Fibroblast of skin of right biceps (primary cell): ENCODE data around the gene LEAP2.
"Not testable (repeated sequence)": the region's sequence is repeated elsewhere in the genome, so short reads cannot be mapped to it uniquely, and the experiment has no call there.

Experiments
- DNase-seq: peaks from one replicate; pipeline ENCODE4 v3.0.0-alpha.2; 2013

The LEAP2 gene

GRCh38 chr5:132841305-132841704, 32.2 kb upstream of the LEAP2 start:
- no peak for DNase-seq

DNA sequence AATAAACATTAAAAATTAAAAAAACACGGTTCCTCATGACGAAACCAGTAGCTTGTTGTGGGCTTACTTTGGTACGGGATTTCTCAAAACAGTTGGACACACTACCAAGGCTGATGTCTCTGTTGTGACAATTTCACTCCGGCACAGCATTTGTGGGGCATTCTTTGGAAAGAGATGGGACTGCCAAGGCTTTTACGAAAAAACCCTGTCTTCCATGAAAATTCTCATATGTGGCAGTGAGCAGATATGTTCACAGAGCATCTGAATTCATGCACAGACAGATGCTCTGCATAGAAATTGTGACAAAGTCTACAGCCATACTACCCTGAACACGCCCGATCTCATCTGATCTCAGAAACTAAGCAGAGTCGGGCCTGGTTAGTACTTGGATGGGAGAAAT, 25.2 kb upstream of the LEAP2 start:
- DNase-seq = no peak

DNA sequence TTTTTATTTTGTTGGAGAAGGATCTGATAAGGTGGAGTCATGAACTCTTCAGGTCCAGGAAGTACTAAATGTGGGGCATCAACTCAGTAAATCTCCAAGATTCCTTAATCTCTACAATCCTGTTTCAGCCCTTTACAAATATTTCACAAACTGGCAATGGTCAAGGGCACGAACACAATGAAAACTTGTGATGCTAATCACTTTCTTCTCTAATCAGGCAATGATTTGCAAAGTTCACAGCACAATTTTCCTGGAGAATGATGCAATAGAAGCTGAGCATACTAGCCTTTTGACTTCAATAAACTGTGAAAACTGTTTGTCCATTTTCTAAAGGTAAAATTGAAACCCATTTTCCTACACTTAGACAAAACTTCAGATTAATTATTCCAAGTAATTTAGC, 24.1 kb upstream of the LEAP2 start:
- no peak for DNase-seq

GRCh38 chr5:132850066-132850465, 23.4 kb upstream of the LEAP2 start:
- peak; percentile 58 for DNase-seq

DNA sequence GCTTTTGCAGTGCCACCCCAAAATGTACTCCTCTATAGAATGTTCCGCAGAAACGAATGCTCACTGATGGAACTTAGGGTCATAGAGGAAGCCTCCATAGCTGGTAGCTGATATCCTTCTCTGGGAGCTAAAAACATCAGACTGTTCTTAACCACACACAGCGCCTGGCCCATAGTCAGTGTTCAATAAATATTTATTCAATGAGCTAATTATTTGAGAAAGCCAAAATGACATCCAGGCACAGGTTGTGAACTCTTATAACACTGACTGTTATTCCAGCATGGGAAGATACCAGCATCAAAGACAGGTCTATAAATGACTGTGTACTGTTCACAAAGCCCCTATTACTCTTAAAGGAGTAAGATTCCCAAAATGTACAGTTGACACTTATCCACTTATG, 20.1 kb upstream of the LEAP2 start:
- no peak for DNase-seq

GRCh38 chr5:132853790-132854189, 19.7 kb upstream of the LEAP2 start:
- DNase-seq = no peak

DNA sequence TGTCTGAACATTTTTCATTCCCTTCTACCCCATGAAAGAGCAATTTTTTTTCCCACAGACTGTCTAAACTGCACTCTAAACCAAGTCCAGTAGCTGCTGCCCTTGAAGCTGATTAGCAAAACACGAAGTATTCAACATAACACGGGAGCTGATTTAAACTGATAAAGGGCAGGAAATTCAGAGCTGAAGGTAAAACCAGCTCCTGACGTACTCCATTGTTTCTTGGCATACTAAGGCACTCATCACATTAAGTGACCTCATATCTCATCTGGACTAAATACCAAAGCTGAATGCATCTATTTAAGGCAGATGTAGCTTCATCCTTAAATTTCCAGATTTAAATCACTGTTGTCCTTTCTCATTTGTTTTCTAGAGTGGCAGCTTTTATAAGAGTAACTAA, 19.2 kb upstream of the LEAP2 start:
- no peak for DNase-seq

DNA sequence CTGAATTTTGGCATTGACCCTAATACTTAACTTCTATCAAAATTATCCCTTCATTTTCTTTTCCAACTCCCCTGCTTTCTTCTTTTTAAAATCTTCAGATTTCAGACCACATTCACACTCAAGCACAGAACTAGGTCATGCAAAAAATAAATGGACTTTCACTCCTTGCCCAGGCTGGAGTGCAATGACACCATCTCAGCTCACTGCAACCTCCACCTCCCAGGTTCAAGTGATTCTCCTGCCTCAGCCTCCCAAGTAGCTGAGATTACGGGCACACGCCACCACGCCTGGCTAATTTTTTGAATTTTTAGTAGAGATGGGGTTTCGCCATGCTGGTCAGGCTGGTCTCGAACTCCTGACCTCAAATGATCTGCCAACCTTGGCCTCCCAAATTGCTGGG, 18.5 kb upstream of the LEAP2 start:
- not testable (repeated sequence) for DNase-seq

GRCh38 chr5:132856011-132856410, 17.5 kb upstream of the LEAP2 start:
- no peak for DNase-seq

DNA sequence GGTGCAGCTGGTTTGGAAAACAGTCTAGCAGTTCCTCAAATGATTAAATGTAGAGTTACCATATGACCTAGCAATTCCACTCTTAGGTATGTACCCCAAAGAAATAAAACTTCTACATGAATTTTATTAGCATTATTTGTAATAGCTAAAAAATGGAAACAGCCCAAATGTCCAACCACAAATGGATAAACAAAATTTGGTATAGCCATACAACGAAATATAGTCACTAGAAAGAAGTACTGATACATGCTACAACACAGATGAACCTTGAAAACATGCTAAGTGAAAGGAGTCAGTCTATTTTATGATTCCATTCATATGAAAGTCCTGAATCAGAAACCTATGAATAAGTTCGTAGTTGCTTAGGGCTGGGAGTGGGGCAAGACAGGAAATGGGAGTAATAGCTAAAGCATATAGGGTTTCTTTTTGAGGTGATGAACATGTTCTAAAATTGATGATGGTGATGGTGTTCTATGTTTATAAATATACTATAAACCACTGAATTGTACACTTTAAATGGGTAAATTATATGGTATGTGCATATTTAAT, 13.5 kb upstream of the LEAP2 start:
- no peak for DNase-seq

GRCh38 chr5:132860742-132861141, 12.7 kb upstream of the LEAP2 start:
- no peak for DNase-seq

GRCh38 chr5:132865668-132866341, 7.7 kb upstream of the LEAP2 start:
- no peak for DNase-seq

DNA sequence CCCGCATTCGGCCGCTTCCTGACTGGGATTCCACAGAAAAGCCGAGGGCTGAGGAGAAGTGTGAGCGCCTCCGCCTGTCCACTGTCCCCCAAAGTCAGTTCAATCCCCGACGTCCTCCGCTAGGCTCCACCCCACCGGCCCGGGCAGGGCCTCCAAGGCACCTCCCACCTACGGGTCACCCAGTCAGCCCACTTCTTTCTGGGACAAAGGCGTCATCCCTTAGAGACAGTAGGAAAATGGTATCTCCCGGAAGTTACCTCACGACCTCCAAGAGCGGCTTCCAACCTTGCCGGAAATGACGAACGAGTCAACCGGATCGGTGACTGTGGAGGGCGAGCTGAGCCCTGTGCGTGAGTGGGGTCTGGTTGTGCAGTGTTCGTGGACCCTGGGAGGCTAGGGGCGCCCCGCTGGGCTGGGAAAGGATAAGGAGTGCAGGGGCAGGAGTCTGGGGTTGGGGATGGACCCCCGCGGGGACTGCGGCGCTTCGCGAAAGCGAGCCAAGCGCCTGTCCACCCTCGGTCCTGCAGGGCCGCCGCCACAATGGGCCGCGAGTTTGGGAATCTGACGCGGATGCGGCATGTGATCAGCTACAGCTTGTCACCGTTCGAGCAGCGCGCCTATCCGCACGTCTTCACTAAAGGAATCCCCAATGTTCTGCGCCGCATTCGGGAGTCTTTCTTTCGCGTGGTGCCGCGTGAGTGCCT, 7.0 kb upstream of the LEAP2 start, which contains the start of the genes GDF9 and UQCRQ:
GDF9 (minus strand) TSS at position 128 of the 704 bp plus-strand sequence. CDS start 1,936 bp downstream, outside the sequence.
UQCRQ (plus strand) TSS at position 301 of the 704 bp plus-strand sequence; CDS start at position 541, 240 bp downstream.
- peak; percentile 100 for DNase-seq

DNA sequence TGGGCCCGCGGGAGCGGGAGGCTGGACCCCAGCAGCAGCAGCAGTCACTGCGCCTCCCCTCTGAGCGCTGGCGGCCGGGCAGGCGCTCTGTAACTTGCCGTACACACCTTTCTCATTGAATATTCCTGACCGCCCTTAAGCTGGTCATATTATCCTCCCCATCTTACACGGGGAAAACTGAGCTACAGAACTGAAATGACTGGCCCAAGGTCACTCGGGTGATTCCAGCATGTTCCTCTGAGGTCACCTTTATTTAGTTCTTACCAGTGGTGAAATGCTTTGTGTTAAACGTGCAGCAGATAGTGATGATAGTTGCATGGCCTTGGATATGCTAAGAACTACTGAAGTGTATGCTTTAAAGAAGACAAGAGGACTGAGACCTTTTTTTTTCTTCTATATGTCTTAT, 6.4 kb upstream of the LEAP2 start:
- no peak for DNase-seq

DNA sequence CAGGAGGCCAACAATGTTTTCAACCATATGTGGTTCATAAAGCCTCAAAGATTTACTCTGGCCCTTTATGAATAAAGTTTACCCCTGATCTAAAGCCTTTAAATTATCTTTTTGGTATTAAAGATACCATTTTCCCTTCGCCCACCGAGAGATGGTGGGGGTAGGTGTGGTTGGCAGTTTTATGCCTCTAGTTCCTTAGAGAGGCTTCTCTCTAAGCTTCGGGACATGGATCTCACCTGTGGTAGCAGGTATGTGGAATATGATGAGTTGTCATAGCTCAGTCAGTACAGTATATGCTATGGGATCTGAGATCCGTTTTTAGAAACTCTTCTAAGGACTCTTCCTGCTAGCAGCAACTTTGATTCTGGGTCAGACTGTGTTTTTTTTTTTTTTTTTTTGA, 4.7 kb upstream of the LEAP2 start:
- DNase-seq = no peak

- no peak for DNase-seq
These were observed 2.7 kb upstream of the LEAP2 start for GRCh38 chr5:132870801-132871200.

DNA sequence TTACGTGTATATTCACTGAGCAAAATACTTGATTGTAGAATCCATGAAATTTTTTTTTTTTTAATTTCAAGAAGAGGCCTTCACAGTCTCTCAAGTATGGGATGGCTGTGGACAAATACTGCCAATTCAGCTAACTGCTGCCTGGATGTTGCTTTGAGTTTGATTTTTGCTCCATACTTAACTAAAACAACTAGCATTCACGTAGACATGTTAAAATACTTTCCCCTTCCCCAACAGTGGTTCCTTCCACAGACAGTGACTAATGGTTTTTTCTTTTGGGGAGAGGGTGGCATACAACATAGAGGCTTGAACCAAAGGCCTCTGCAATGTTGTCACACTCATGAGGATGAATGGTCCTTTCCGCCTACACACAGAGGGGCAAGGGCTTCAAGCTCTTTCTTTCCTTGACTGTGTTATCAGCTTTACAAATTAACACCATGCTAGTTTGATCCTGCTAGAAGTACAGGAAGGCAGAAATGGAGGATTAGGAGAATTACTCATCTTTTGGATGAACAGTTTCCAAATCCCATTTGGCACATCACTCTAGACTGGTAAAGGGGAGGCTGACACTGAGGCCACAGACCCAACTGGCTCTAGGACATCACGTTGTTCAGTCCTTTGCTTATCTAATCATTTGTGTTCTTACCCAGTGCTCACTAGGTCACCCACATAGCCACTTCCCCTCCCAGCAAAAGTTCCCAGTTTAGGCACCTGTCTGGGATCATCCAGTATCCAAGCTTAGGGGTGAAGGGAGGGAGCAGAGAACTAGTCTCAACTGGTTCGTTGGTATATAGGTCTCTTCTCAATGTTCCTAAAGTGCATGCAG, 1.8 kb upstream of the LEAP2 start:
- no peak for DNase-seq

DNA sequence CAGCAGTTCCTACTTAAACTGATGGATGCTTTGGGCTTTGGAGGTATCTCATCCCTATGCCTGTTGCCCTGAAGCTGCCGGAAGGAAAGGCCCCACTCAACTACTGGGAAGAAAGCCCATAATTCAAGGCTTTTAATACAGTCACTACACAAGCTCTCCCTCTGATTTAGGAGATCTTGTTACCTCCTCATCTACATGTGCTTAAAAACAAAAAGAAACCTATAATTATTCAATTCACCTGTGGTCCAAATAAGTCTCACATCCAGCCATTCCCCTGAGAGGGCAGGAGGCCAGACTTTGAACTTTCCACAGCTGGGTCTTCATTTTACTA, 715 bp upstream of the LEAP2 start:
- DNase-seq = no peak

GRCh38 chr5:132873930-132874271, 433 bp downstream of the LEAP2 start:
- DNase-seq = no peak

DNA sequence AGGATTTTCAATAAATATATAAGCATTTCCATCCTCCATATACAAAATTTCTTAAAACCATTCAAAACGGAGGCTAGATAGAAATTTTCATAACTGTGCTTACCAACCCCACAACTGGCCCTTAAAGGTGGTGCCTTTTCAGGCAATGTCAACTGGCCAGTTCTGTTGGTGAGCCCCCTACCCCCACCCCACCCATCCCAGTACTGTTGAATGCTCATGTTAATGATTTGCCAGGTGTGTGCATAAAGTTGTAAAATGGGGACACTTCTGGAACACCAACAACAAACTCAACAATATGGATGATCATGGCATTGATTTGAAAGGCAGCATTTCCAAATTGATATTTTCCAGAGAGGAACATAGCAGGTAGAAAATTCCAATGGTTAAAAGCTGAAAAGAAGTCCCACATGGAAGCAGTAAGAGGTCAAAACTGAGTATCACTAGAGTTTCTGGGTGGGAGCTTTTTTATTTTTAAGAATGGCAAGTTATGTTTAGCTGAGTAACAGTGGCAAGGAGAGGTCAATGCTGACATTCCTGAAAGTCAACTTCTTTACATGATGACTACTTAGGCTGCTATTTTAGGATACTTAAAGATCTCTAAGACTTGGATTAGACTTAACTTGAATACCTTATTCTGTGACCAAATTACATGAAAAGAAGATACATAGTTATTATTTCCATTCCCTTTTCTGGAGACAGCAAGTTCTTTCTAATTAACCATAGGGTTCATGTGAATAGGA, 2.7 kb downstream of the LEAP2 start:
- peak; percentile 33 for DNase-seq

DNA sequence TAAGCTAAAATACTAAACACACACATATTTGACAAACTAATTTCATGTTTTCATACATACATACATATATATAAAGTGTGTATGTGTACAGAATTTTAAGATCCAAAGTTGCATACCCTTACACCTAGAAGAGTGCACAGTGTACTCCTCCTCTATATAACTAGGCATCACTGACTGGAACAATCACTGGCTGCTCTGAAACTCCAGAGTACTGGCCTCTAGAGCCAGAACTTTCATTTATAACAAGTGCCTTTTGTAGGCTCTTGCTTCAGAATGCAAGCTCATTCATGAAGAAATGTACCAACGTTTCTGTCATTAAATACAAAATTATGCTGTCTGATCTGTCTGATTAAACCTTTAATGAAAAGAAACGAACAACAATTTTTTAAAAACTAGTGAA, 4.0 kb downstream of the LEAP2 start:
- DNase-seq = no peak

DNA sequence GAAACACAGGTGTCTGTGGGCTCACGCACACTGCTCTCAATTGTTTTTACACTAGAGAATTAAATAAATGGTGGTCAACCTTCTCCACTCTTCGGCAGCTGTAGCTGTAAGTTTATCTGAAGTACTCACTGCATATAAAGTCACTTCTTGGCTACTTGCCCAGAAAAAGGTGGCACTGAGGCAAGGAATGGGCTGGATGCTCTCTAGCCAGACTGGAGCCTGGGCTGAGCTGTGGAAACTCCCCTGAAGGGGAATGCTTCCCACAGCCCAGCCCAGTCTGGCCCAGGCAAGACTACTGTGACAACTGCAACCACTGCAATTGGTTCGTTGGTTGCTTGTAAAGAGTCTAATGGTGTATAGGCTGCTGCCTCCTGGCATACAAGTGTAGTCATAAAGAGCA, 4.5 kb downstream of the LEAP2 start:
- peak; percentile 32 for DNase-seq
